Panc1 (cell line): ENCODE results near the gene PDLIM3. TPM values are rescaled to one million over a fixed set of nuclear protein-coding genes. Genes with fewer than 3 reads are reported as not detected.

Source experiments
- ATAC-seq: fragments of 200-7000 bp; cut with Tn5 transposase; 2 replicates; pipeline ENCODE4 v1.9.1; 2020; ENCODE audit warnings: mild to moderate bottlenecking, moderate library complexity
- BruUV-seq: library from RNA; stranded (reverse); fragments of 400-500 nt; replicated peaks from 2 replicates; lab custom pipeline; 2021; lab: Mats Ljungman, UMichigan
- CTCF ChIA-PET: fragments of 300-600 bp; sonication (Branson Sonifier 250); formaldehyde crosslinking; loops from one replicate; lab custom pipeline; 2022; ENCODE audit warnings: antibody characterized with exemption; lab: Charles Lee
- POLR2A ChIA-PET: fragments of 300-600 bp; sonication (Branson Sonifier 250); formaldehyde crosslinking; loops from one replicate; lab custom pipeline; 2022; ENCODE audit warnings: antibody characterized with exemption; lab: Charles Lee
- DNase-seq: peaks from one replicate; pipeline ENCODE4 v3.0.0-alpha.2; 2010; ENCODE audit warnings: low read depth, low spot score
- H3K27ac ChIP-seq: 2 replicates; pipeline ENCODE4 v1.5.1; 2011; ENCODE audit warnings: mild to moderate bottlenecking, low read length, inconsistent platforms
- H3K27me3 ChIP-seq: fragments of 200-500 bp; sonication (Bioruptor generic); 2 replicates; pipeline ENCODE4 v1.6.0; 2014; ENCODE audit warnings: low read length, inconsistent platforms; ENCODE audit not compliant: control insufficient read depth, insufficient read depth
- H3K36me3 ChIP-seq: fragments of 200-500 bp; sonication (Bioruptor generic); 2 replicates; pipeline ENCODE4 v1.5.1; 2014; ENCODE audit warnings: inconsistent platforms, mild to moderate bottlenecking, low read length, moderate library complexity; ENCODE audit not compliant: control insufficient read depth, insufficient read depth
- H3K4me1 ChIP-seq: 2 replicates; pipeline ENCODE4 v1.5.1; 2011; ENCODE audit warnings: inconsistent platforms, mild to moderate bottlenecking, low read length, moderate library complexity; ENCODE audit not compliant: control insufficient read depth, insufficient read depth
- H3K4me3 ChIP-seq, 2 experiments: 2 replicates each; pipeline ENCODE4 v1.5.1; 2011 to 2012; ENCODE audit warnings: low read depth in 2 of 2, low read length in 2 of 2, mild to moderate bottlenecking in 2 of 2, inconsistent platforms in 1 of 2, moderate library complexity in 1 of 2
- H3K9me3 ChIP-seq: fragments of 200-500 bp; sonication (Bioruptor generic); 2 replicates; pipeline ENCODE4 v1.5.1; 2014; ENCODE audit warnings: low read depth, mild to moderate bottlenecking, inconsistent platforms, low read length, moderate library complexity; ENCODE audit not compliant: control insufficient read depth, insufficient read depth
- CTCF ChIP-seq: fragments of 450-650 bp; IDR thresholded peaks from 2 replicates; pipeline ENCODE4 v1.5.1; 2017; ENCODE audit warnings: mild to moderate bottlenecking
- POLR2AphosphoS5 ChIP-seq: IDR thresholded peaks from 2 replicates; pipeline ENCODE4 v1.6.1; 2012; ENCODE audit warnings: mild to moderate bottlenecking, low read depth, low read length, moderate library complexity
- REST ChIP-seq, 2 experiments: IDR thresholded peaks; 2 replicates each; pipeline ENCODE4 v1.6.1; 2011 to 2012; ENCODE audit warnings: low read depth in 2 of 2, control low read depth in 1 of 2, low read length in 1 of 2, mild to moderate bottlenecking in 1 of 2, moderate library complexity in 1 of 2; ENCODE audit not compliant: insufficient read depth in 1 of 2
- SIN3A ChIP-seq: IDR thresholded peaks from 2 replicates; pipeline ENCODE4 v1.6.1; 2012; ENCODE audit warnings: low read depth, mild to moderate bottlenecking, low read length, moderate library complexity, borderline replicate concordance; ENCODE audit not compliant: insufficient read depth
- TCF7L2 ChIP-seq: IDR thresholded peaks from 2 replicates; pipeline ENCODE4 v1.6.1; 2011; ENCODE audit warnings: mild to moderate bottlenecking, low read depth, low read length, inconsistent platforms
- in situ Hi-C: cut with HindIII; loops from 2 replicates; pipeline ENCODE4 v1.10.0; 2016; ENCODE audit warnings: low sequenced_read_pairs, low pct_unique_long_range_greater_than_20kb
- intact Hi-C: fragments of 100-400 bp; cut with micrococcal nuclease; formaldehyde crosslinking; loops from one replicate; pipeline ENCODE4 v1.10.0; 2022; ENCODE audit not compliant: unreplicated experiment
- total RNA-seq: library from RNA; stranded (reverse); gene quantifications from one replicate; pipeline ENCODE4 v1.2.1, GENCODE V29; 2021; ENCODE audit not compliant: unreplicated experiment

Gene PDLIM3
- total RNA-seq, 1 experiment from 2014 or later: 0.10 TPM

GRCh38 chr4:185522451-185522850, 12.9 kb downstream of the PDLIM3 start:
- CTCF ChIA-PET: no interaction called here
- DNase-seq: no peak
- BruUV-seq: no TSS peak

GRCh38 chr4:185520119-185520518, 15.2 kb downstream of the PDLIM3 start:
- in situ Hi-C loops: no loop called here
- TF ChIP-seq TCF7L2 (no peak), POLR2AphosphoS5 (no peak), CTCF (no peak), SIN3A (no peak)
- ATAC-seq: no peak
- BruUV-seq: no TSS peak
- intact Hi-C loops: no loop called here
- no peak overlapping the region for H3K4me3 ChIP-seq
- DNase-seq: no peak
- ChIA-PET POLR2A (no interaction called here), CTCF (no interaction called here)
- no peaks in the 10 kb centered on the region for H3K9me3 ChIP-seq
- H3K4me1 ChIP-seq: no peaks in the 10 kb centered on the region
- no peaks in the 10 kb centered on the region for H3K36me3 ChIP-seq
- H3K27me3 ChIP-seq: no peaks in the 10 kb centered on the region
- H3K27ac ChIP-seq: no peak overlapping the region

More at GRCh38 chr4:185522451-185522850, 12.9 kb downstream of the PDLIM3 start:
- no peaks in the 10 kb centered on the region for H3K36me3 ChIP-seq
- TF ChIP-seq POLR2AphosphoS5 (no peak), CTCF (no peak), SIN3A (no peak), REST (IDR thresholded peaks at IDR 0.05; ENCODE audit: insufficient read depth in 1 of 2, low read depth in 2 of 2, low read length in 1 of 2) (no peak), TCF7L2 (no peak)
- H3K9me3 ChIP-seq: 0 out of 2 replicates have a peak, but pooled peaks cover 2% of the 10 kb centered on the region
- H3K27me3 ChIP-seq: no peaks in the 10 kb centered on the region
- intact Hi-C loops (no loop called here), in situ Hi-C loops (no loop called here)
- POLR2A ChIA-PET: no interaction called here
- H3K27ac ChIP-seq: no peak overlapping the region
- no peaks in the 10 kb centered on the region for H3K4me1 ChIP-seq
- no peak overlapping the region for H3K4me3 ChIP-seq
- no peak for ATAC-seq
